Ovary (tissue), 9 donors: Measurements from ENCODE around the gene IPCEF1. TPM values are rescaled to one million over a fixed set of nuclear protein-coding genes. Genes with fewer than 3 reads are reported as not detected.

ENCODE experiments used
- DNase-seq, 5 donors: peaks; one replicate each; pipeline ENCODE4 v3.0.0-alpha.2; 2019 to 2020
- H3K27ac ChIP-seq, 2 donors: fragments of 200-600 bp; one replicate each; pipeline versions ENCODE4 v1.5.1 to v1.8.0; 2019 to 2022
- H3K27me3 ChIP-seq: fragments of 200-600 bp; one replicate; pipeline ENCODE4 v1.8.0; 2022
- H3K36me3 ChIP-seq: fragments of 200-600 bp; sonication (generic); one replicate; pipeline ENCODE4 v1.5.1; 2019
- H3K4me1 ChIP-seq: one replicate; pipeline ENCODE4 v1.8.1; 2013; ENCODE audit warnings: mild to moderate bottlenecking, moderate library complexity; ENCODE audit not compliant: insufficient read depth
- H3K4me3 ChIP-seq: fragments of 200-600 bp; sonication (generic); one replicate; pipeline ENCODE4 v1.5.1; 2017
- H3K9me3 ChIP-seq, 2 donors: fragments of 200-600 bp in 1 of 2; sonication (generic) in 1 of 2; one replicate each; pipeline versions ENCODE4 v1.5.1 to v1.8.1; 2013 to 2019; ENCODE audit warnings: mild to moderate bottlenecking in 1 of 2, moderate library complexity in 1 of 2
- CTCF ChIP-seq, 3 donors: fragments of 450-650 bp in 2 of 3; fragments of 200-600 bp in 1 of 3; IDR thresholded peaks; one replicate each; pipeline versions ENCODE4 v1.5.1 to v1.8.0; 2016 to 2022; ENCODE audit warnings: antibody characterized with exemption in 3 of 3, mild to moderate bottlenecking in 1 of 3
- EP300 ChIP-seq: sonication (generic); formaldehyde crosslinking; IDR thresholded peaks from one replicate; pipeline ENCODE4 v1.6.1; 2017; ENCODE audit warnings: antibody characterized with exemption
- POLR2A ChIP-seq: fragments of 450-650 bp; IDR thresholded peaks from one replicate; pipeline ENCODE4 v1.6.1; 2017; ENCODE audit warnings: antibody characterized with exemption, mild to moderate bottlenecking, moderate library complexity
- WGBS, 3 donors: extraction: QIAGEN DNeasy Blood & Tissue Kit in 1 of 3; methylation state at CpG; one replicate each; pipeline versions ENCODE4 v1.1.5 to v1.1.7; 2013 to 2017; 5-methylcytosine and 5-hydroxymethylcytosine counted together
- intact Hi-C, 4 donors: fragments of 100-400 bp; cut with DNase I; formaldehyde crosslinking; loops; one replicate each; pipeline versions ENCODE4 v1.11.0 to v1.15.1; 2022 to 2023
- polyA plus RNA-seq, 2 donors: library from polyadenylated mRNA; stranded (reverse); fragments of 200-250 nt in 1 of 2; fragments of 350-450 nt in 1 of 2; fragmentation: Illumina TruSeq in 1 of 2; extraction: RNeasy Lipid Tissue Mini Kit (QIAGEN cat#74804) in 1 of 2; gene quantifications; one replicate each; pipeline ENCODE4 v1.2.3, GENCODE V29; 2013 to 2014
- total RNA-seq, 7 donors: library from RNA; depleted of rRNA in 2 of 7; stranded (reverse); fragments of >200 nt in 2 of 7; fragmentation: NEBNext Ultra II Directional in 3 of 7; extraction: Animal tissue kit (Norgen Biotek cat#: 25700) in 3 of 7; gene quantifications; one replicate each; pipeline versions ENCODE4 v1.1.0 to v1.2.4, GENCODE V29; 2016 to 2023
- donor health status: DM: no; HTN: no; CAD: no; lungs with moderate emphysema.
- donor health status: DM: no; HTN: no; CAD: no.
- donor health status: Bipolar disorder and iron deficiency.
- donor health status: DM: yes; HTN: yes; CAD: no.
- donor health status: DM: no; HTN: no; CAD: no.
- donor health status: DM: yes; HTN: yes; CAD: no.

The IPCEF1 gene
- total and polyA plus RNA-seq, 9 donors = 1.3 to 3.4 (median 1.9) TPM

- 32 to 34% (median 32%) methylated on average over 6 of the region's 6 CpGs for WGBS, 3 donors
- TF ChIP-seq POLR2A (no peak), CTCF (IDR thresholded peaks at IDR 0.05) (peak; percentile 77 to 85 (median 79))
- intact Hi-C loops = loop anchor here in 2 of 4 donors (5.0 to 10.0 kb wide), 2 partner anchors 123 to 250 kb away; no protein-coding TSS in a partner anchor
These were observed 202.1 kb downstream of the IPCEF1 start for GRCh38 chr6:154154389-154154967.

GRCh38 chr6:154143753-154144152, 212.8 kb downstream of the IPCEF1 start:
- Histone ChIP-seq H3K9me3 (no peaks in the 10 kb centered on the region), H3K27ac (no peak overlapping the region), H3K4me1 (no peaks in the 10 kb centered on the region), H3K36me3 (no peaks in the 10 kb centered on the region), H3K27me3 (no peaks in the 10 kb centered on the region), H3K4me3 (no peak overlapping the region)
- TF ChIP-seq EP300 (no peak), POLR2A (no peak), CTCF (IDR thresholded peaks at IDR 0.05) (no peak)
- intact Hi-C loops = no loop called here
- no peak for DNase-seq
- WGBS, 3 donors = 73 to 81% (median 73%) methylated on average over 1 of the region's 1 CpG

More at GRCh38 chr6:154154389-154154967, 202.1 kb downstream of the IPCEF1 start:
- Histone ChIP-seq H3K27ac (no peak overlapping the region), H3K36me3 (no peaks in the 10 kb centered on the region), H3K4me1 (peaks cover 1% of the 10 kb centered on the region), H3K9me3 (no peaks in the 10 kb centered on the region), H3K4me3 (no peak overlapping the region), H3K27me3 (no peaks in the 10 kb centered on the region)
- DNase-seq = peak; percentile 43 to 73 (median 45)

- TF ChIP-seq CTCF (IDR thresholded peaks at IDR 0.05) (no peak), EP300 (no peak), POLR2A (no peak)
- Histone ChIP-seq H3K9me3 (no peaks in the 10 kb centered on the region), H3K4me3 (no peak overlapping the region), H3K27ac (no peak overlapping the region), H3K36me3 (no peaks in the 10 kb centered on the region), H3K4me1 (no peaks in the 10 kb centered on the region), H3K27me3 (no peaks in the 10 kb centered on the region)
- intact Hi-C loops = no loop called here
- no peak for DNase-seq
- WGBS, 3 donors = 71 to 93% (median 82%) methylated on average over 2 of the region's 2 CpGs
These were observed 215.9 kb downstream of the IPCEF1 start for GRCh38 chr6:154140743-154141142.

GRCh38 chr6:154139892-154140291, 216.7 kb downstream of the IPCEF1 start:
- Histone ChIP-seq H3K4me3 (no peak overlapping the region), H3K27me3 (no peaks in the 10 kb centered on the region), H3K27ac (no peak overlapping the region), H3K9me3 (no peaks in the 10 kb centered on the region), H3K36me3 (no peaks in the 10 kb centered on the region), H3K4me1 (no peaks in the 10 kb centered on the region)
- 92 to 95% (median 92%) methylated on average over 6 of the region's 6 CpGs for WGBS, 3 donors
- DNase-seq = no peak
- TF ChIP-seq POLR2A = no peak
- TF ChIP-seq EP300 = no peak
- TF ChIP-seq CTCF (IDR thresholded peaks at IDR 0.05) = no peak
- intact Hi-C loops = no loop called here
